Posterior vena cava (tissue), 2 donors: Measurements from ENCODE around the gene ELFN1. TPM values are rescaled to one million over a fixed set of nuclear protein-coding genes. Genes with fewer than 3 reads are reported as not detected.

Source experiments
- DNase-seq: peaks from one replicate; pipeline ENCODE4 v3.0.0-alpha.2; 2020; ENCODE audit warnings: low spot score
- intact Hi-C, 2 donors: fragments of 100-400 bp; cut with DNase I; formaldehyde crosslinking; loops; one replicate each; pipeline versions ENCODE4 v1.14.1 to v1.14.2; 2022 to 2023
- total RNA-seq, 2 donors: library from RNA; stranded (reverse); fragmentation: NEBNext Ultra II Directional; extraction: Animal tissue kit (Norgen Biotek cat#: 25700); gene quantifications; one replicate each; pipeline ENCODE4 v1.2.1, GENCODE V29; 2021
- donor health status: DM: yes; HTN: yes; CAD: no.
- donor health status: DM: yes; HTN: yes; CAD: no.

Gene ELFN1
- total RNA-seq, 2 donors from 2014 or later: 1.2 to 1.8 TPM

DNA sequence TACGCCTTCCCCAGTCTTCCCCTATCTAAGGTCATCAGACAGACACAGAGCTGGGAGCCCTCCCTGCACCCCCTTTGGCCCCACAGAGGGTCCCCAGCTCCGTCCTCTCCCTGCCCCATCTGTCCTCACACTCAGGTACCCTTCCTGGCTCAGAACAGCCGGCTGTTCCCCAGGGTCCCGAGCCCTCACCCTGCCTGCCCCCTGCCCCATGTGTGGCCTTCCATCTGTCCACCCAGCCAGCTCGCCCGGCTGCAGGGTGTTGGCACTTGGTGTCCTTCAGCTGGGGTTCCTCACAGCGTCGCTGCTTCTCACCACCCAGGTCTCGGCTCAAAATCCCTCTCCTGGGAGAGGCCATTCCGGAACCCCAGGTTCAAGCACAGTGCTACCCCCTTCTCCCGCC, 28.9 kb upstream of the ELFN1 start:
- intact Hi-C loops: no loop called here
- DNase-seq: no peak

- intact Hi-C loops: no loop called here
- no peak for DNase-seq
Observed at GRCh38 chr7:1641661-1642260, 28.3 kb upstream of the ELFN1 start.

GRCh38 chr7:1642291-1642731, 27.8 kb upstream of the ELFN1 start:
- intact Hi-C loops: no loop called here
- DNase-seq: no peak

DNA sequence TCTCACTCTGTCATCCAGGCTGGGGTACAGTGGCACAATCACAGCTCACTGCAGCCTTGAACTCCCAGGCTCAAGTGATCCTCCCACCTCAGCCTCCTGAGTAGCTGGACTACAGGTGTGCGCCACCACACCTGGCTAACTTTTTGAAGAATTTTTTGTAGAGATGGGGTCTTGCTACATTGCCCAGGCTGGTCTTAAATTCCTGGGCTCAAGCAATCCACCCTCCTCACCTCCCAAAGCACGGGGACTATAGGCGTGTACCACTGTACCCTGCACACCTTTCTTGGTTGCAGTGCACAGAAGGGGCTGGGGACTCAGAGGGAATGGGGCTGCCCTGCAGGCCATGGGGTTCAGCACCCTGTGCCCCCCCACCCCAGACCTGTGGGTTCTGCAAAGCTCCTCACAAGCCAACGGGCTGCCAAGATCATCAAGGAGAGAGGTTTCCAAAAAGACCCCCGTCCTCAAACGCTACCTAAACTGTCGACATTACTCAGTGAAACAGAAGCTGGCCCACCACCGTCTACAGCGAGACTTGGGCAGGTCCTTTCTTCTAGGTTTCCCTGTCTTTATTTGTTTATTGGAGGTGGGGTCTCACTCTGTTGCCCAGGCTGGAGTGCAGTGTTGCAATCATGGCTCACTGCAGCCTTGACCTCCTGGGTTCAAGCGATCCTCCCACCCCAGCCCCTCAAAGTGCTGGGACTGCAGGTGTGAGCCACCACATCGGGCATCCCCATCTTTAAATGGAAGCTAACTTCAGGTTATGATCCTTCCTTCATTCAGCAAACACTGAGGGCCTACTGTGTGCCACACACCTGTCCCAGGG, 26.6 kb upstream of the ELFN1 start:
- intact Hi-C loops: loop anchor here in 1 of 2 donors (1.0 kb wide), 1 partner anchor 34 kb away; no protein-coding TSS in a partner anchor
- peak; percentile 64 for DNase-seq

- intact Hi-C loops: loop anchor here in 1 of 2 donors (1.0 kb wide), 1 partner anchor 35 kb away; no protein-coding TSS in a partner anchor
Observed at GRCh38 chr7:1644341-1645070, 25.6 kb upstream of the ELFN1 start.

GRCh38 chr7:1645071-1645409, 25.0 kb upstream of the ELFN1 start:
- intact Hi-C loops: no loop called here
- DNase-seq: no peak

More at GRCh38 chr7:1644341-1645070, 25.6 kb upstream of the ELFN1 start:
- DNase-seq: no peak

- intact Hi-C loops: no loop called here
- DNase-seq: no peak
Observed at GRCh38 chr7:1645476-1645875, 24.6 kb upstream of the ELFN1 start.

GRCh38 chr7:1646391-1646790, 23.7 kb upstream of the ELFN1 start:
- intact Hi-C loops: no loop called here
- DNase-seq: peak; percentile 64

- intact Hi-C loops: no loop called here
- peak; percentile 86 for DNase-seq
Observed at GRCh38 chr7:1646957-1647891, 22.9 kb upstream of the ELFN1 start.

DNA sequence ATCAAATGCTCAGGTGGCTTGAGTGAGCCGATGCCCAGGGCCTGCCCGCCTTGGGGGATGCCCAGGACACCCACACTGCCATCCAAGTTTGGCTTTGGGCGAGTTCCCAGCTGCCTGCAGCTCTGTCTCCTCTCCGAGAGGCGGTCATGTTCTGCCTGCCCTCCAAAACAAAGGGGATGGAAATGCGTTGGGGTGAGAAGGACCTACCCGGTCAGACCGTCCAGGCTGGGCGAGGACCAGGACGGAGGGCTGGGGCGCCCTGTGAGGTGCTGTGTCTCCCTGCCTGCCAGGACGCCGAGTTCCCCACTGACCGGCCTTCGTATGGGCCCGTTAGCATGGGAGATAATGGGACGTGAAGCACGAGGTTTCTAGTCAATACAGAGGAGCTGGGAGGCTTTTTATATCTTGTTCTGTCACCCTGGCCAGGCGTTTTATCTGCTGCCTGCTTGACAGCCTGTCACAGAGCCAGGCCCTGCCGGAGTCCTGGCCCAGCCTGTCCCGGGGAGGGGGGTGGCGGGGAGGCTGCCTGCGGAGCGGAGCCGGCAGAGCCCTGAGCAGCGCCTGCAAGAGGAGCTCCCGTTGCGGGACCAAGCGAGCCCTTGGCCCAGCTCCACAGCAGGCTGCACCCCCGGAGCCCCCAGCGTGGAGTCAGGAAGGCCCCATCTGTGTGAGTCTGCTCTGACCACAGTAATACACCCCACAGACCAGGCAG, 22.0 kb upstream of the ELFN1 start:
- DNase-seq: peak; percentile 85
- intact Hi-C loops: no loop called here

DNA sequence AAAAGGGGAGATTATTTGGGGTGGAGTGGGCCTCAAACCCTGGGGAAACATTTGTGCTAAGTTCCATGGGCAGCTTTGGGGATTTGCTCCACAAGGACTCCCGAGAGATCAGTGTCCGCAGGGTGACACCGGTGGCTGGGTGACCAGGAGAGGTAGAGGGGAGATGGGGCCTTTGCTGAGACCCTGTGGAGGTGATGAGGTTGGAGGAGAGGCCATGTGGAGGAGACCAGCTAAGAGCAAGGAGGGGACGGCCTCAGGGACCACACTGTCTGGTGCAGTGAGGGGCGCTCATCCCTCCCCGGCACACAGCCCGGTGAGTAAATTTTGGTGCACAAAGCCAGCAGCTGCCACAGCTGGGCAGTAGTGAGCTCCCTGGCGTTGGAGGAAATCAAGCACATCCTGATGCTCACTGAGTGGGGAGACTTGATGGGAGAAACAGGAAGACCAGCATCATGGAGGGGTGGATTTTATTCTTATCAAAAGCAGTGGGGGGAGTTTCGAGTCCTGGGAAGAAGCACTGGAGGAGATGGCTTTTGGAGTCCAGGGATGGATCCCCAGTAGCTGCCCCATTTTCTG, 20.2 kb upstream of the ELFN1 start:
- intact Hi-C loops: no loop called here
- DNase-seq: peak; percentile 45

DNA sequence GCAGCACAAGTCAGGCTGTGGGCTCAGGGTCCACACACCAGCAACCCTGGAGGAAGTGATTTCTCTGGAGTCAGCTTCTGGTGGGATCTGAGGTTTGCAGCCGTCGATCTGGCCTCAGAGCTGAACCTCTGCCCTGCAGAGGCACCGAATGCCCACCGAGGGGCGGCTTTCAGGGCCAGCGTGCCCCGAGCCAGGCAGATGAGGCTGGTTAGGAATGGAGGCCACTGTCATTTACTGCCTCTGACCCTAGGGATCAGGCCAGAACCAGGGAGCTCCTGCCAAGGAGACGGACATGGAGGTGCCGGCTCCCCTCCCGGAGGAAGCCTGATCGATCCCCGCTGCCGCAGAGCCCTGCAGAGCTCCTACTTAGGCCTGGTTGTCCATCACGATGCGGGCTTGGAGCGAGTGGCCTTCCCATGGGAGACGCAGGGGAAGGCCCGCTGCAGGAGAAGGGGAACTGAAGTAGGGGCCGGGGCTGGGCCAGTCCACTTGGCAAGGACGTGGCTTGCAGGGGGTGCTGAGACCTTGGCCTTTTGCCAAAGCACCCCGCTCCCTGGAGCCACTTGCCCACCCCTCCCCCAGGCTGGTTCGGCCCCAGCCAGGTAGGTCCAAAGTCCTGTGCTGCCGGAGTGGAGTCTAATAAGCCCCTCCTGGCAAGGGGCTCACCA, 19.6 kb upstream of the ELFN1 start:
- DNase-seq: peak; percentile 72

GRCh38 chr7:1651031-1651446, 19.0 kb upstream of the ELFN1 start:
- DNase-seq: peak; percentile 58
- intact Hi-C loops: no loop called here

More for the DNA sequence above, 19.6 kb upstream of the ELFN1 start:
- intact Hi-C loops: no loop called here

DNA sequence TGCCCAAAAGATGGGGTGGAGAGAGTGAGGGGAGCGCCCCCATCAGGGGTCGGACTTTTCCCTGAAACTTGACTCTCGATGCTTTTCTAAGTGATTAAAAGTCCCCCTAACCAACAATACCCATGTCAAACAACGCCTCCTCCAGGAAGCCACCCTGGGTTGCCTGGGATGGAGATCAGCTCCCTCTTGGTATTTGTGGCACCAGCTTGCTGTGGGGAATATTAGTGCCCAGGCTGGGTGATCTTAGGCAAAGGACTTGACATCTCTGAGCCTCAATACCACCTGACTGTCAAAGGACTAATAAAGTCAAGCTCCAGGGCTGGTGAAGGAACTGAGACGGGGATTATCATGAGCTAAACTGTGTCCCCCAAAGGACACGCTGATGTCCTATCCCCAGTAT, 18.2 kb upstream of the ELFN1 start:
- DNase-seq: no peak
- intact Hi-C loops: no loop called here

GRCh38 chr7:1653500-1653899, 16.6 kb upstream of the ELFN1 start:
- DNase-seq: no peak
- intact Hi-C loops: no loop called here

DNA sequence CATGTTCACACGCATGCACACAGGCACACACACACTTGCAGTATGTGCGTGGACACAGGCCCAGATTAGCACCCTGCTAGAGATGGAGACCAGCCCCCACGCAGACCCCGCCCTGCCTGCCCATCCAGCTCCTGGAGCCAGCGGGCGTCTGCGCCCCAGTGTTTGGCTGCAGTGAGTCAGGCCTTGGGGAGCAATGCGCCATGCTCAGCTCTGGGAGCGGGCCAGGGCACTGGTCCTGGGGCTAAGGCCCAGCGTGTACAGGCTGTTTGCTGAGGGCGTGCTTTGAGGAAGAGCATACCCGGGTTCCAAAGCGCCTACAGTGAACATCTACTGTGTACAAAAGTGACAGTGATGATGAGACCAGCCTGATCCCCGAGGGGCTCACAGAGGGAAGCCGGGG, 16.0 kb upstream of the ELFN1 start:
- DNase-seq: no peak
- intact Hi-C loops: no loop called here

DNA sequence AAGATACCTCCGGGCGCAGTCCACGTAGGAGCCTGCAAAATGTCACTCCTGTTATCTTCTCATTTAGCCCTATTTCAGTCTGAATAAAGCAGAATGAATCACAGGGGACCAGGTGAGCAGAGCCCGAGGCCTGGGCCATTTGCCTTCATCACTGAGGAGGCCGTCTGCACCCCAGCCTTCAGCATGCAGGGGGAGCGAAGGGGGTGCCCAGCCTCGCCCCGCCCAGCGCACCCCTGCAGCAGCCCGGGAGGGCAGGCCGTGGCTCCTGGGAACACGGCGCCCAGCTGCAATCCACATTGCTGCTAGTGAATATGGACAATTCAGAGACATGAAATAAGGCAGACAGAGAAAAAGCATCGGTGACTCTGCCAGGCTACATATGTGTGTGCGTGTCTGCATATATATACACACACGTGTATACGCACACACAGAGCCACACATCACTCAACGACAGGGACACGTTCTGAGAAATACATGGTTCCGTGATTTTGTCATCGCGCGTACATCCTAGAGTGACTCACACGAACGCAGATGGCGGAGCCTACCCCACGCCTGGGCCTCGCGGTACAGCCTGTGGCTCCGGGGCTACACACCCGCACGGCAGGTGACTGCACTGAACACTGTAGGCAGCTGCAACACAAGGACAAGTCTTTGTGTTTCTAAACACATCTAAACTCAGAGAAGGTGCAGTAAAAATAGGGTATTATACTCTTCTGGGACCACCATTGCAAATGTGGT, 15.2 kb upstream of the ELFN1 start:
- intact Hi-C loops: no loop called here
- no peak for DNase-seq
